COR-L47 (cell line): Measurements from ENCODE around the gene SCAPER.
A peak's percentile ranks its signal among the peaks of the same experiment; 100 is the strongest.
"Not testable (repeated sequence)": the region's sequence is repeated elsewhere in the genome, so short reads cannot be mapped to it uniquely, and the experiment has no call there.

Source experiments
- DNase-seq: peaks from one replicate; lab custom pipeline; 2025; lab: John Stamatoyannopoulos, UW

SCAPER gene

DNA sequence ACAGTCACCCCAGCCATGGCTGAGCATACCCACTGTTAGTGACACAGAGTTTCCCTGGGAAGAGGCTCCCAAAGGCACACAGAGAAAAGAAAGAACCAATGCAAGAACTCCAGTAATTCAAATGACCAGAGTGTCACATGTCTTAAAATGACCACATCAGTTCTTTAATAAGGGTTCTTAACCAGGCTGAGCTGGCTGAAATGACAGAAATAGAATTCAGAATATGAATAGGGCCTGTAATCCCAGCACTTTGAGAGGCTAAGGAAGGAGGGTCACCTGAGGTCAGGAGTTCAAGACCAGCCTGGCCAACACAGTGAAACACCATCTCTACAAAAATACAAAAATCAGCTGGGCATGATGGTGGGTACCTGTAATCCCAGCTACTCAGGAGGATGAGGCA, 54.8 kb downstream of the SCAPER start:
- not testable (repeated sequence) for DNase-seq

GRCh38 chr15:76846782-76847181, 58.4 kb downstream of the SCAPER start:
- DNase-seq, result no peak

- DNase-seq, result no peak
Measured at GRCh38 chr15:76844096-76844495, 61.0 kb downstream of the SCAPER start.

DNA sequence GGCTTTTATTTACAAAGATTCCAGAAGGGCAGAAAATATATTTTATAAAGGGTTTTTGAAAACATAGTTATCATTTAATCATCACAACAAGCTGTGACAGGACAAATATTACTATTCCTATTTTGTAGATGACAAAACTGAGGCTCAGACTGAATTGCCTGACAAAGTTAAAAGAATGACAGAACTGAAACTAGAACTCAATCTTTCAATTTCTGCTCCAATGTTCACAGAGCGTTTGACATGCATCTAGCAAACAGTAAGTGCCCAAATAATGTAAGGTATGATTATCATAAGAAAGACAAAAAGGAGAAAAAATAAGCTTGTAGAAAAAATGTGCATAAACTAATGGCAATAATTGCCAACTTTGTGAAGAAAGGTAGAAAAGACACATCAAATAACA, 61.9 kb downstream of the SCAPER start:
- DNase-seq, result no peak

GRCh38 chr15:76840830-76841460, 64.2 kb downstream of the SCAPER start:
- DNase-seq, result peak; percentile 39

- DNase-seq, result no peak
Measured at GRCh38 chr15:76839173-76839572, 66.0 kb downstream of the SCAPER start.

- no peak for DNase-seq
Measured at GRCh38 chr15:76837474-76837873, 67.7 kb downstream of the SCAPER start.

DNA sequence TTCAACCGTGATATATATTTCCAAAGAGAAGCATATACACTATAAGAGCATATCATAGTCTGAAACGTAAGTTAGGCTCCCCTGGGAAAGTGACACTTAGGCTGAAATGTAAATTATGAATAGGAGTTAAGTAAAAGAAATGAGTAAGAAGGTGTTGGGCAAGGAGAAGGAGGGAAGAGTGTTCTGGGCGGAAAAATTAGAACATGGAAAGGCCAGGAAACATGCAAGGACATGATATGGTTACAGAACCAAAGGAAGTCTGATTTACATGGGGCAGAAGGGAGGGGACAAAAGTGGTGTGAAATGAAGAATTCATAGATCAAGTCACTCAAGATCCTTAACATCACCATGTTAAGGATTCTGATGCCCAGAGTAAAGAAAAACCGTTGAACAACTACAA, 75.2 kb downstream of the SCAPER start:
- DNase-seq, result no peak

DNA sequence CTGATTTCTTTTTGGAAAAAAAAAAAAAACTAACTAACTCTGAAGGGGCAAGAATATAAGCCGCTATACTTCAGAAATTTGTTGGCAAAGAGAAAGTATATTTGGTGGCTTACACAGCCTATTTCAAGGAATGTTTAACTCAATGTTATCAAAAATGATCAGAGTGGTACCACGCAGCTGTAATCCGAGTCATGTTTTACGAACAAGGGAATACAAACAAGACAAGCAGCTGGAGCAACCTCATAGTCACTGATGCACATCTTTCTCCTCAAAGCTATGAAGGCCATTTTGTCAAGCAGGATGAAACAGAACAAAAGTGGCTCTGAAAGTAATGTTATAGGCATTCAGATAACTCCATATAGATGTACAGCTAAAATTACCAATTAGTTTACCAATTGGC, 81.2 kb downstream of the SCAPER start:
- no peak for DNase-seq

DNA sequence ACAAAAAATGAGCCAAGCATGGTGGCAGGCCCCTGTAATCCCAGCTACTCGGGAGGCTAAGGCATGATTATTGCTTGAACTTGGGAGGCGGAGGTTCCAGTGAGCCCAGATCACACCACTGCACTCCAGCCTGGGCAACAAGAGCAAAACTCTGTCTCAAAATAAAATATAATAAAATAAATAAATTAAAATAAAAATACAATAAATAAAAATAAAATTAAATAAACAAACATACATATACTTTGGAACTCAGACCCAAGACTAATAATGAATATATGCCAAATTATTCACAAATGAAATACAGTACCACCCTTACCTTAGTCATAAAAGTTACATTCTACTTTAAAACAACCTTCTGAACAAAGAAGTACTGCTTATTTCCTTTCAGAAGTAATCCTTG, 81.8 kb downstream of the SCAPER start:
- DNase-seq, result no peak

DNA sequence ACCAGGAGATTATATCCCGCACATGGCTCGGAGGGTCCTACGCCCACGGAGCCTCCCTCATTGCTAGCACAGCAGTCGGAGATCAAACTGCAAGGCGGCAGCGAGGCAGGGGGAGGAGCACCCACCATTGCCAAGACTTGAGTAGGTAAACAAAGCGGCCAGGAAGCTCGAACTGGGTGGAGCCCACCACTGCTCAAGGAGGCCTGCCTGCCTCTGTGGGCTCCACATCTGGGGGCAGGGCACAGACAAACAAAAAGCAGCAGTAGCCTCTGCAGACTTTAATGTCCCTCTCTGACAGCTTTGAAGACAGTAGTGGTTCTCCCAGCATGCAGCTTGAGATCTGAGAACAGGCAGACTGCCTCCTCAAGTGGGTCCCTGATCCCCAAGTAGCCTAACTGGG, 86.2 kb downstream of the SCAPER start:
- DNase-seq, result not testable (repeated sequence)

DNA sequence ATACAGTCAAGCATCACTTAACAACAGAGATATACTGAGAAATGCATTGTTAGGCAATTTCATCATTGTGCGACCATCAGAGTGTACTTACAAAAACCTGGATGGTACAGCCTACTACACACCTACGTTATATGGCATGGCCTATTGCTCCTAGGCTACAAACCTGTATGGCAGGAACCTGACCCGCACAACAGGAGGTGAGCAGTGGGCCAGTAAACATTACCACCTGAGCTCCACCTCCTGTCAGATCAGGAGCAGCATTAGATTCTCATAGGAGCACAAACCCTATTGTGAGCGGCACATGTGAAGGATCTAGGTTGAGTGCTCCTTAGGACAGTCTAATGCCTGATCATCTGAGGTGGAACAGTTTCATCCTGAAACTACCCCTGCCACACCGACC, 89.7 kb downstream of the SCAPER start:
- DNase-seq, result no peak

DNA sequence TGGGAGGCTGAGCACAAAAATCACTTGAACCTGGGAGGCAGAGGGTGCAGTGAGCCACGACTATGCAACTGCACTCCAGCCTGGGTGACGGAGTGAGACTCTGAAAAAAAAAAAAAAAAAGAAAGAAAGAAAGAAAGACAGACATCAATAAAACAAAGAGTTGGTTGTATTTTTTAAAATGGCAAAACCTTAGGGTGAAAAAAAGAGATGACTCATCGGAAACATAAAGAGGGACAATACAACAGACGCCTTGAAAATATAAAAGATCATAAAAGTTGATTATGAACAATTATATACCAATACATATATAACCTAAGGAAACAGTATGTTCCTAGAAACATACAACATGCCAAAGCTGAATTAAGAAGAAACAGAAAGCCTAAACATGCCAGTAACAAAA, 92.8 kb downstream of the SCAPER start:
- DNase-seq, result no peak

- no peak for DNase-seq
Measured at GRCh38 chr15:76809412-76810103, 95.6 kb downstream of the SCAPER start.

DNA sequence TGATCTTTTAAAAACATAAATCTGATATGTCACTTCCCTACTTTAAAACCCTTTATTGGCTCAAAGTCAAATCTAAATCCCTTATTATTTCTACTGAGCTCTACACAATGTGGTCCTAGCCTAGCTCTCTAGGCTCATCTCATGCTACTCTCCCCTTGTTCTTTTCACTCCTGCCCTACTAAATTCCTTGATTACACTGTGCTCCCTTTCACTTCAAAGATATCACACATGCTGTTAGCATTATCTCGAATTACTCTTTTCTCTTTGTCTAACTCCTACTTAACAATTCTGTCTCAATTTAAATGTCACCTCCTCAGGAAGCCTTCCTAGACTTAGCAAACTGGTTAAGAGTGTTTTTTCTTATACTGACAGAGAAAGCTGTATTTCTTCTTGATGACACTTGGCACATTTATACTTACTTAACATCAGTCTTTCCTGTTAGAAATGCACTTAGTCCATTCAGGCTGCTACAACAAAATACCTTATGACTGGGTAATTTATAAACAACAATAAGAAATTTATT, 102.0 kb downstream of the SCAPER start:
- no peak for DNase-seq

- no peak for DNase-seq
Measured at GRCh38 chr15:76802411-76802810, 102.7 kb downstream of the SCAPER start.

DNA sequence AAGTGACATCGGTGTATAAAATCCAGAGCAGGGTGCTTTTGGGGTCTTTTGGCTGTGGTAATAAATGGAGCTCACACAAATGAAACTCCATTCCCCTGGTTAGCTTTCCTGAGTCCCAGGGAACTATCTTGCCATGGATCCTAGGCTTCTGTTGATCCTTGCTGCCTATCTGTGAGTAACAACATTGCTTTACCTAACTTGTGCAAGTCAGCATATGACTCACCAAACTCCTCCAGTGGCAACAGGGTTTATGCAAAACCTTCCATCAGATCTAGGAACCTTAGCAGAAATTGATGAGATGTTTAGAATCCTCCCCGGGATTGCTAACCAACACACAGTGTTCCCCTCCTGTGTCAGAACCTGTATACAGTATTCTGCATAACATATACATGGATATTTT, 105.4 kb downstream of the SCAPER start:
- DNase-seq, result no peak

DNA sequence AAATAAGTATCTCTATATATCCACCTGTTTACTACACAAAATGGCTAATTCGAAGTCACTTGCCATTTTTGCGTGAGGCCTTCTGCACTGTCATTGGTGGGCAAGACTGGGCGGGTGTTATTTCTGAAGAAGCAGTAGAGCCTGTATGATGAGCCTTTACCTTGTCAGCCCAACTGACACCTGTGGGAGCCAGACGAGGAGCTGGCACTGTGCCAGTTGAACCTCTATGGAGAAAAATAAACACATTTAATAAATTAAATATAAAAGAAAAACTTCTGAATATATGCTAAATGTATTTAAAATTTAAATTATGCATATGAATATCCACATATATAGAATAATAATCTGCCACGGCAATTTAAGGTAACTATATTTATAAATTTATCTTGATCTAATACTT, 109.9 kb downstream of the SCAPER start:
- DNase-seq, result peak; percentile 20

DNA sequence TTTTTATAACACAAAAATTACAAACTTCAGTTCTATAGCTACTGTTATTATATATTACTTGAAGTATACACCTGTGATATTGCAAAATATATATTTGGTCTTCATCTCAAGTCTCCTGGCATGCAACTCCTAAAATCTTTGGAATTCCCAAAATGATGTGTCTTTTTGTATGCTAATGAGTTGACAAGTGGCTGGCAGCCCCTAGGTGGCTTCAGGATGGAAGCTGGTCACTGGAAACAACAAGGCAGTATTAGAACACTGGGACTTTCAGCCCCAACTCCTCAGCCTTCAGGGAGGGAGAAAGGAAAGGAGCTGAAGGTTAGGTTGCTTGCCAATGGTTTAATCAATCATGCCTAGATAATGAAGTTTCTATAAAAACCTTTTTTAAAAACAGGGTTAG, 112.0 kb downstream of the SCAPER start:
- no peak for DNase-seq

GRCh38 chr15:76791511-76791910, 113.6 kb downstream of the SCAPER start:
- no peak for DNase-seq

DNA sequence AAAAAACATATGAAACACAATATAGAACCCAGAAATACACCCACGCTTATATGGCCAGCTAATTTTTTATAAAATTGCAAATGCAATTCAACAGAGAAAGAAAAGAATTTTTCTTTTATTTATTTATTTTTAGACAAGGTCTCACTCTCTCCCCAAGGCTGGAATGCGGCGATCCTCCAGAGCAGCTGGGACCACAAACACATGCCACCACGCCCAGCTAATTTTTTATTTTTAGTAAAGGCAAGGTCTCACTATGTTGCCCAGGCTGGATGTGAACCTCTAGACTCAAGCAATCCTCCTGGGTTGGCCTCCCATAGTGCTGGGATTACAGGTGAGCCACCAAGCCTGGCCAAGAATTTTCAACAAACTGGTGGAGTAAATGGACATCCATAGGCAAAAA, 117.9 kb downstream of the SCAPER start:
- no peak for DNase-seq

DNA sequence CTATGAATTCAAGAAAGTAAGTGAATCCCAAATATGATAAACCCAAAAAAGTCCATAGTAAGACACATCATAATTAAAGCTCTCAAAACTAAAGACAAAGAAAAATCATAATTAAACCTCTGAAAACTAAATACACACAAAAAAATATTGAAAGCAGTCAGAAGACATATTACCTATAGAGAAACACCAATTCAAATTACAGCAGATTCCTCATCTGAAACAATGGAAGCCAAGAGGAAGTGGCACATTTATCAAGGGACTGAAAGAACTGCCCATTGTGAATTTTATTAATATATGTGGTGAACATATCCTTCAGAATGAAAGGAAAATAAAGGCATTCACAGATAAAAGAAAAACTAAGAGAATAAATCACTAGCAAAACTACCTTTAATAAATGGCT, 128.2 kb downstream of the SCAPER start:
- no peak for DNase-seq

GRCh38 chr15:76776480-76776879, 128.7 kb downstream of the SCAPER start:
- no peak for DNase-seq

GRCh38 chr15:76773234-76773633, 131.9 kb downstream of the SCAPER start:
- DNase-seq, result no peak
